GM12892 (cell line): ENCODE data around the gene PDE1C.

Experiments
- DNase-seq: peaks from one replicate; pipeline ENCODE4 v3.0.0; 2011; ENCODE audit not compliant: insufficient read length
- FAIRE-seq: peaks from 2 replicates; lab custom pipeline; 2011; peaks lifted over from hg19 to GRCh38; lab: Jason Lieb, UNC
- POLR2A ChIP-seq: IDR thresholded peaks from 2 replicates; pipeline ENCODE4 v1.6.1; 2011; ENCODE audit warnings: low read depth, low read length, control low read depth
- POLR2AphosphoS5 ChIP-seq: IDR thresholded peaks from 2 replicates; pipeline ENCODE4 v1.6.1; 2011; ENCODE audit warnings: low read depth, low read length, control low read depth
- TAF1 ChIP-seq: IDR thresholded peaks from 2 replicates; pipeline ENCODE4 v1.6.1; 2011; ENCODE audit warnings: low read depth, mild to moderate bottlenecking, control low read depth, low read length, borderline replicate concordance

Gene PDE1C

DNA sequence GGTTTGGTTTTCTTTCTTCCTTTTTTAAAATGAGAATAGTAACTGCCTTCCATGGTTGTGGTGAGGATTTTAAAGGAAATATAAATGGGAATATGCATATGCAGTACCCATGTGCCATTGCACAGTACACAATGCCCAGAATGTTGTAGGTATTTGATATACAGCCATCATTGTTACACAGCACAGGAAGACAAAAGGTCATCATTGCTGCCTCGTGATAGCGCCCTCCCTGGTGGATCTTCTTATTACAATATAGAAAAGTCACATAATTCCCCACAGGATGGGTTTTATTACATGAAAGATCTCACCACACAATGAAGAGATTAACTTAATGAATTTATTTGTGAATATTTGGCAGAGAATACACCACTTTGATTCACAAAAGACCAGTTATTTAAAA is 306.7 kb downstream of the PDE1C start:
- DNase-seq: no peak
- FAIRE-seq: no peak
- no peak for TF ChIP-seq TAF1
- TF ChIP-seq POLR2A: no peak
- no peak for TF ChIP-seq POLR2AphosphoS5

DNA sequence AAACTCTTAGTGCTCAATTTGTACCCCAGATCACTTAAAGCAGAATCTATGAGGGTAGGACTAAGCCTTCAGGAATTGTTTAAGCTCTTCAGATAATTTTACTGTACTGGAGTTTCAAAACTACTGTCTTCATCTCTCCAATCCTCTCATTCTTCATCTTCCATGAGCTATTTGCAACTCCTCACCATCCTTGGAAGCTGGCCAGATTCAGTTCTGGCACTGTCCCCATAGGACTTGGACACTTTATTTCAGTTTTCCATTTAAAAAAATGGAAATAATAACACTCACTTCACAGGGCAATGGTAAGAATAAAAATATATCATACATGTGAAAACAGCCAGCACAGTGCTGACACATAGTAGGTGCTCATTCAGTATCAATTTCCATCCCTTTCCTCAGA is 308.6 kb downstream of the PDE1C start:
- TF ChIP-seq POLR2A (no peak), POLR2AphosphoS5 (no peak), TAF1 (no peak)
- FAIRE-seq (no peak), DNase-seq (no peak)

DNA sequence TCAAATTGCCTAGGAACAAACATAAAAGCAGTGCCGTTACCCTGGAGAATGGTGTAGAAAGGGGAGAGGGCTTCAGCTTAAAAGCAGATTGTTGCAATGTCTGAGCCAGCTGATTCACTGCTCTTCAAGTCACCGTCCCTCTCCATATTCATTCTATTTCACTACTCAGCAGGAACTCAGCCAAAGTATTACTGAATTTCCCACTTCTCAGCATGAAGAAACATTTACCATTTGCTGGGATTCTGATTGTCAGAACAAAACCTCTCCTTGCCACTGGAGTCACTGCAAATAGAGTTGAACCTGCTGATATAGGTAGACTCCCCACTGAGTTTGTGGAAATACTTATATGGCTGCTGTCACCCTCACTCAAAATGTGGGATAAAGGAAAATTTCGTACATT is 311.5 kb downstream of the PDE1C start:
- no peak for TF ChIP-seq POLR2AphosphoS5
- TF ChIP-seq POLR2A: no peak
- DNase-seq (no peak), FAIRE-seq (no peak)

DNA sequence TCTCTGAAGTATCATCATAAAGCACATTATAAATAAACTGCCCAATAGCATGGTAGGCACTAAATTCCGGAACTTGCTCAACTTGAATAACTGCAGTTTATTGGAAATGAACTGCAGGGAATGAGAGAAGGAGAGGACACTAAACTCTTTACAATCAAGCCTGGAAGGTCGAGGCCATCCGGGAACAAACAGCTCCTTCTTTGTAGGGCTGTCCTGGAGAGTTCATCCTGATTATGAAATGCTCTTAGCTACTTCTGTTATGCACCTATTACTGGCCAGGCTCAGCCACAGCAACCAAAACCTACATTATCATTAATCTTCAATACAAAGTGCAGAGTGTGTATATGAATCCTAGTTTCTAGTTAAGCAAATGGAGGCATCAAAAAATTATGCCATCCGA is 318.5 kb downstream of the PDE1C start:
- DNase-seq: no peak
- no peak for FAIRE-seq
- TF ChIP-seq POLR2A (no peak), POLR2AphosphoS5 (no peak), TAF1 (no peak)

DNA sequence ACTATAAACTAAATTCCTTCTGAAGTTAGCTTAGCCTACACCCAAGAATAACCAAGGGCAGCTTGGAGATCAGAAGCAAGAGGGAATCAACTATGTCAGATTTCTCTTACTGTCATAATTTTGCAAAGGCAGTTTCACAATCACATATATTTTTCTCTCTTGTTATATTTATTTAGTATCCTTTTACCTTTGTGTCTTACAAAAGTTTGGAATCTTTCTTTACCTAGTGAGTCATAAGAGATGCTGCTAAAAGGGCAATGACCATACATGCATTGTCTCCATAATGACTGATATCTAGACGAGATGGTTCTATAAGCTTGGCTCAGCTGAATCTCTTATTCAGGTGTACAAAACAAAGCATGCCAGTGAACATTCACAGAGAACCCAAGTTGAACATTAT is 322.1 kb downstream of the PDE1C start:
- DNase-seq (no peak), FAIRE-seq (no peak)
- TF ChIP-seq TAF1 (no peak), POLR2A (no peak), POLR2AphosphoS5 (no peak)

DNA sequence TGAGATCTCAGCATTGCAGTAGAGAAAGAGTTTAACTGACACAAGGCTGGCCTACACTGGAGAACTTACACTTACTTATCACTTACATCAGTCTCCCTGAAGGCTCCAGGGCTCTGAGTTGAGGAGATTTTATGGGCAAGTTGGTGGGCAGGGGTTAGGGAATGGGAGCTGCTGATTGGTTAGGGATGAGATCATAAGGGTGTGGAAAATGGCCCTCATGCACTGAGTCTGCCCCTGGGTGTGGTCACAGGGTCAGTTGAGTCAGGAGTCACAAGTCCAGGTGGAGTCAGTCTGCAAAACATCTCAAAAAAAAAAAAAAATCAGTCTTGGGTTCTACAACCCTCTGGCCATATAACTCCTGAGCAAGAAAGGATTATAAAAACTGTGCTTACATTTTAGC is 322.7 kb downstream of the PDE1C start:
- TF ChIP-seq POLR2AphosphoS5 (no peak), POLR2A (no peak), TAF1 (no peak)
- FAIRE-seq (no peak), DNase-seq (no peak)

DNA sequence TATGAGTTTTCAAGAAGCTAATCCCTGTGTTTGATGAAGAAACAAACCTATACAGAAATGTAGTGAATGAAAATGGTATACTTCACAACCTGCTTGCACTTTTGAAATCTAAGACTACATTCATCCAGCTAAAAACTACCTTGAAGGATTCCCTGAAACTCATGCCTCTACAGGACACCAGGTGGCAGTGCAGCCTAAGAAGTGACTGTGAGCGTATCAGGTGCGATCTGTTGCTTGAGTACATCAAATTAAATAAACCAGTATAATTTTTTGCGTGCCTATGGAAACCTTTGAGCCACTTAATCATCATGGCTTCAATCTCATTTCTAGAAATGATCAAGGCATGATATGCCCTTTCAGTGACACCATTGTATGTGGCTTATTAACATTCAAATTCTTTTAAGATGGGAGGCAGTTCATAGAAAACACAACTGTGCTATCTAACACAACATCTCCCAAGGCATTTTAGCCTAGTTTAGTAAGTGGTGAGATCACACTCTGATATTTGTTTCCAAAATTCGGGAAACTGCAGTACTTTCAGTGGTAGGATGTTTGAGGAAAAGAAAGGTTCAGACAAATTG is 325.8 kb downstream of the PDE1C start:
- TF ChIP-seq TAF1: no peak
- no peak for TF ChIP-seq POLR2A
- TF ChIP-seq POLR2AphosphoS5: no peak
- no peak for FAIRE-seq
- DNase-seq: no peak

DNA sequence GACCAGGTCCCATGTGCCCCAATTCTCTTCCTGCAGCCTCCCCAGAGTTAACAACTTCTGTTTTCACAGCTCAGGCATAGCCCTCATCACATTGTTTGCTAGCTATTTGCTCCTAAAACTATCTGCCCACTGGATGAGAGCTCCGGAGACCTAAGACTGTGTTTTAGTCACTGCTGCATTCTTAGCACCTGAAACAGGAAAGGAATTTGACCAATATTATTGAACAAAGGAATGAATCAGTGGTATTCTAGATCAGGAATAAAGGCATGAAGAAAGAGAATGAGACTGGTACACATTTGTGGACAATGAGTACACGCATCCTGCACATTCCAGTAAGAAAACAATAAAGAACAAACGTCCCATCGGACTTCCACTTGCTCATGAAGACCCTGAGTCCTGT is 328.4 kb downstream of the PDE1C start:
- FAIRE-seq (no peak), DNase-seq (no peak)
- TF ChIP-seq POLR2A: no peak
- no peak for TF ChIP-seq TAF1
- TF ChIP-seq POLR2AphosphoS5: no peak

DNA sequence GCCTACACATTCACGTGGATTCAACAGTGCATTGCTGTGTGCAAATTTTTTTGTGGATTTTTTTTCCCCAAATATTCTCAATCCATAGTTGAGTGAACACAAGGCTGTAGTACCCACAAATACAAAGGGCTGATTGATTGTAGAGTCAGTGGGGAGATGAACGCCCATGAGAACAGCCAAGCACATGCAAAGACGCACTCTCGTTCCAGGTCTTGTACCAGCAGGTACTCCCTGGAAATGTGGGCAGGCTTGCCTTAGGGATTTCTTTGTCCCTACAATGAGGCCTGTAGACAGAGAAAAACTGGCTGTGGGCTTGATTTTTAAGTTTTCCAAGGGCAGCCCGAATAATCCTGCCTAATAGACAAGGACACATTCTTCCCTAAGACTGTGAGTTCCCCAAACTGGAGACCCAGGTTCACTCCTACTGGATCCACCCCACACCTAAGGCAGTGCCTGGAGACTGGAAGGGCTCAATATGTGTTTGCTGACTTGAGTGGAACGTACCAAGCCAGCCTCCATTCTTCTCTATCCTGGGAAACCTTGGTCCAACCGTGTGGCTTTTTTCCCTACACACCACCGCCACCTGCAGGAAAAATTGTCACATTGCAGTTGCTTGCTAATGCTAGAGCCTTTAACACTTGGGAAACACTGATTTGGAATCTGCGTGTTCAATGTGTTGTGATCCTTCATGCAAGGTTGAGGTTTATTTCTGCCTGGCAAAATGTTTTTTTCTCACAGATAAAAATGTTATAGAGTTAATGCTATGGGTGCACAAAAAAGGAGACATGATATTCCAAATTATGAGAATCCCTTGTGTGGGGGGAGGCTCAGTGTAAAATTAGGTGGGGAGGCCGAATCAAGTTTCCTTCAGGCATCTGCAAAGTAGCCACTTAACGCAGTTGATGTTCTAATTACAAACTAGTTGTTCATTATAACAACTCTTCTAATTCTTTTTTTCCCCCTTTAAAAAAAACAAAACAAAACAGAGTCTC is 333.9 kb downstream of the PDE1C start:
- TF ChIP-seq TAF1 (no peak), POLR2A (no peak), POLR2AphosphoS5 (no peak)
- FAIRE-seq (peak; percentile 14), DNase-seq (no peak)

DNA sequence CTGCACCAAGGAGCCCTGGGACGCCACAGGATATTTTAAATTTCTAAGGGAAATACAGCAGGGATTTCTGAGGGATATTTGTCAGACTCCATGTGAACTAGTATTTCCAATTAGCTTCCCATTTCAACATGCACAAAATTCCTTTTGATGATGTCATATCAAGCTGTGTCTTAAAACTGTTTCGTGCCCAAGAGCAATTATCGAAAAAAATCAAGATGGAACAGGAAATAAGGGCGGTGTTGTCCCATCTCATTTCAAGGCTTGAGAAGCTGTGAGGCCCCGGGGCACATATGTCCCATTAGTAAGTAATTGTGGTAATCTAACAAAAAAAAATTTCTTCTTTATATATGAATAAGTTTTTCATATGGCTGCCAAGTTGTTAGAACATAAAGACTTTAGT is 335.8 kb downstream of the PDE1C start:
- FAIRE-seq (no peak), DNase-seq (no peak)
- TF ChIP-seq POLR2A (no peak), TAF1 (no peak), POLR2AphosphoS5 (no peak)

DNA sequence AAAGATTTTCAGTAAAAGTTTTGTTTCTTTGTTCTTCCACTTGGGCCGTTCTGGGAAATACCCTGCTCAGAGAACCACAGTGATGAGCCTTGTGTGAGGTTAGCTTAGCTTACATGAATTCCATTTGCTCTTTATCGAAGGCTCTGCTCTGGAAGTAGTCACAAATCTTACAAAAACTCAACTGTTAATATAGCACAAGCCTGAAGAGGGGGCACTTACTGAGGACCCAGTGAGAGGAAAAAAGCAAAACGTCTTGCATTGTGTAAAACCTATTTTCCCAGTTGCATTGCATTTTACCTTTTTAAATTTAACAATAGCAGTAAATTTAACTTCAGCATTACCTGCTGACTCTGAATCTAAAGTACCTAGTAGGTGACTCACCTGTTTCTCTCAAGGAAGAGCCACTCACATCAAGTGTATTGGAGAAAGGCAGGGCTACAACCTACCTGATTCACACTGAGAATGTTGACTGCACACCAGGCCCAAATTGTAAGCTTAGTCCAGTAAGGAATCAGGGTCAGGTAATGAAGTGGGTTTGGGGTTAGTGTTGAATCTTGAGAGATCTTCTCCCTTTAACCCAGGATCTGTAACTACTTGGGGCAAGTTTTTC is 340.9 kb downstream of the PDE1C start:
- no peak for FAIRE-seq
- TF ChIP-seq POLR2A: no peak
- TF ChIP-seq POLR2AphosphoS5: no peak
- no peak for TF ChIP-seq TAF1

DNA sequence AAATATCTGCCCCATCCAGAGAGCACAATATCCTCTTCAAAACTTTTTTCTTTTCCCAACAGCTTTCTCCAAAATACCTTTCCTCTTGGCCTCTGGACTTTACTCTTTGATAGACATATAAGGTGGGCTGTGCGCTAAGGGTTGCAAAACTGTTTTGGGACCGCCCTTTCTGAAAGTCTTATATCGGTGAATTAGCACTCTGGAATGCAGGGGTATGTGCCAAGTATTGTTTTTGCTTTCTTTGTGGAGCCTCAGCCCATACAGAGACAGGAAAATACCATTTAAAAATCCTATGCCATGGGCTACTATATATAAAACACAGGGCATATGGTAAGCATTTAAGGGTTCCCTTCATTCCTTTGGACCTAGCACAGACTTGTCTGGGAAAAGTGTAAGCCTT is 345.5 kb downstream of the PDE1C start:
- TF ChIP-seq TAF1 (no peak), POLR2A (no peak), POLR2AphosphoS5 (no peak)
- FAIRE-seq (no peak), DNase-seq (no peak)

More for the DNA sequence above, 340.9 kb downstream of the PDE1C start:
- no peak for DNase-seq
